ENCODE data around the gene GLRA3.
"Not testable (repeated sequence)": the region's sequence is repeated elsewhere in the genome, so short reads cannot be mapped to it uniquely, and the experiment has no call there.

The GLRA3 gene

DNA sequence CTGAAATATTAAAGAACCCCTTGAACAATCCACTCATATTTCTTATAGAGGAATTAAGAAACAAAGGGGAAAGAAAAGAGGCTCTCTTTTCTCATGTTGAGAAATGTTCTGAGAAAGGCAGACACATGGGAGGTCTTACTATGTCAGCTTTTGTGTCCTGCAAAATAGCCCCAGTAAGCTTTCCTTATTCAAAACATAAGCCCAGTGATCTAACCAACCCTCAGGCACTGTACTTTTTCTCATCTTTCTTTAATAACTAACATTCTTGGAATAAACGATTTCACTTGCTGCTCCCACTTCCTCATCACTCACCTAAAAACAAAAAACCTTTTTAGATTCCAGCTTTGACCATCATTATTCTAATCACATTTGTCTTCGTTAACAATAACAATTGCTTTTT, 115.9 kb downstream of the GLRA3 start:
- DNase-seq = no peak

DNA sequence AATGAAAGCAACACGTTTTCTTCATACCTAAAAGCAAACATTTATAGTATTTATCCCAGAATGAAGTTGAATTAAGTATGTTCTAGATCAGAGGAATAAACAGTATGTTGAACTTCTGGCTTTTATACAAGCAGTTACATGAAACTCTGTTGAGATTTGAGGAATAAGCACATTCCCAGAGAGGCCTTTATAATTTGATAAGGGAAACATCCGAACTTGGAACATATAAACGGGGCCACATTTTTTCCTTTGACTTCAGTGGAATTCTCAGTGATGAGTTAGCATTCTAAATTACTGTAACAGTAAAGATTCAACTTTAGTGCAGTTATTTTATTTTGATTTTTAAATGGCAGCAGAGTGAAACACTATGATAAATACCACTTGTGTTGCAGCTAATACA, 119.5 kb downstream of the GLRA3 start:
- DNase-seq = no peak

DNA sequence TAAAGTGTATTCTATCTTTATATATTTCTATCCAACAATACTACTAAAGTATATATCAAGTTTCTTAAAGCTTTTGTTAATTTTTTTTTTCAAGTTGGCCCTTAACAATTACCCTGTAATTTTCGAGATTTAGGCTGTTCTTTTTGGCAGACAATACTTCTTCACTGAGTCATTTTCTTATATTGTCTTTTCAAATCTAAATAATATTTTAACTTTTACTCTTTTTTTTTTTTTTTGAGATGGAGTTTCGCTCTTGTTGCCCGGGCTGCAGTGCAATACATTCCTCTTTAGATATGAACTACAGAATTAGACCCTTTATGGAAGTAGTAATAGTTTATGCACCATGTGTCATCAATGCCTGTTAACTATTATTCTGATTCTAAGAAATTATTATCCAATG, 120.7 kb downstream of the GLRA3 start:
- DNase-seq = no peak

DNA sequence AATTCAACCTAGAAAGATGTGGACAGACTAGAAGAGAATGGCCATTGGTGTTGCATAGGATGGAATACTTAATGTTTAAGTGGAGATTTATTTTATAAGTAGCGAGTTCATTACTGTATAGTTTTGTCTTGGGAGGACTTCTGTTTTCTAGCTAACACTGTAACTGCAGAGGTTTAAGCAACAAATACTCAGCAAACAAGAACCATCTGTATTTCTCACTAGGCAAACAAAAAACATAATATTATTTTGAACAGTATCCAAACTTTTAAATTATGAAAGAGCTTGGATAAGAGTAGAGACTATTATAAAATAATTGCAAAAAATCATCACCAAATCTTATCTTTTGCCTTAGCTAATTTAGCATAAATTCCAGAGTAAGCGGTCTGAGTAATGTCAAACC, 121.1 kb downstream of the GLRA3 start:
- DNase-seq = no peak

DNA sequence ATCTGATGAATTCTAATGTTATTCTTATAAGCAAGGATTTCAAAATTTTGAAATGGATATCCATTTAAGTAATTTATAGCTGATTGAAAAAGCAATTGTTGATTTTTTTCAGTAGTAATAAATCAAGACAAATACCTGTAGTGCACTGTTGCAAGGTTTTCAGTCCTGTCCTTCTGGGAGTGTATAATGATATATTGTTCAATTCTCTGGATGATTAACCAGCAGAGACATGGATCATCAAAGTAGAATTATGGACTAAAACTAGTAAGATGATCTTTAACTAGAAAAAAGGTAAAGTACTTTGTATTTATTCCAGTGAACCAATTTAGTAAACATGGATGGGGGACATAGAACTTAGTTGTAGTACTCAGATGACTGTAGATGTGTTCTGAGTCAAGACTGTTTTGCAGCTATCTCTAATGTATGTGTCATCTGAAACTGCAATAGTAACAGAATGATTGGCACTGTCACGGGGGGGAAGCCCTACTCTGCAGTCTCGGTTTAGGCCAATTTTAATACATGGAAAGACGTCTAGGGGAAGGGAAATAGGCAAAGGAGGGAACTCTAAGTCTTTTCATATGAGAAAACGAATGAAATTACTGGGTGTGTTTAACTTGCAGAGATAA, 121.9 kb downstream of the GLRA3 start:
- DNase-seq = no peak

DNA sequence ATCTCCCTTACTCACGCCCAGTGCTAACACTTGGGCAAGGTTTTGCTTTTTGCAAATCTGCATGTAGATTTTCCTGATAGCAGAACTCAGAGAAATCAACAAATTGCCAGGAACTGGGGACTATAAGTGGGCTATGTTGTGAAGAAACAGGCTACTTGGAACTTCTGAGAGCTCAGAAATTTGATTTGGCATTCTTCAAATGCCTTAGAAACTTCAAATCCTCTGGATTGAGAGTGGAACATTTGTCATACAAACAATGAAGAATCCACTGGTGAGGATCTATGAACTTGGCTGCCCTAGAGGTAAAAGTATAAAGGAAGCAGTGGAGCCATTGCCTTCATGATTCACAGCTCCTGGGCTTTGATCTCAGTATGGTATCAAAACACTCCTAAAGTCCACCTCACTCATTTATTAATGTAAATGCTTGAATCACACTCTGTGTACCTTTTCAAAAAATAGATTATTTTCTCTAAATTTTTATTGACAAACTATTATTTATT, 126.0 kb downstream of the GLRA3 start:
- no peak for DNase-seq

DNA sequence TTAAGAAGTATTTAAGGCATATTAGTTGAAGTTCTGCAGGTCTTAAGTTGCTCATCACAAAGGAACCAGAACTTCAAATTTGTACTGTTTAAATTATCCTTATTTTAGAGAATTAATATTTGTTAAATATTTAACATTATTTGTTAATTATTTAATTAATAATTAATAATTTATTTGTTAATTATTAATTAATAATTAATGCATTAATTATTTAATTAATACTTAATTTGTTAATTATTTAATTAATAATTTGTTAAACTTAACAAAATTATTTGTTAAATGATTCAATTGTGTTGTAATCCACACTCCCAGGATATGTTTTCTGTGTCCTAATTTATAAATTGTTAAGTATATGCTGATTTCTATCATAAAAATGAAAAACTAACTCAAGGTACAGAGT, 129.4 kb downstream of the GLRA3 start:
- no peak for DNase-seq

DNA sequence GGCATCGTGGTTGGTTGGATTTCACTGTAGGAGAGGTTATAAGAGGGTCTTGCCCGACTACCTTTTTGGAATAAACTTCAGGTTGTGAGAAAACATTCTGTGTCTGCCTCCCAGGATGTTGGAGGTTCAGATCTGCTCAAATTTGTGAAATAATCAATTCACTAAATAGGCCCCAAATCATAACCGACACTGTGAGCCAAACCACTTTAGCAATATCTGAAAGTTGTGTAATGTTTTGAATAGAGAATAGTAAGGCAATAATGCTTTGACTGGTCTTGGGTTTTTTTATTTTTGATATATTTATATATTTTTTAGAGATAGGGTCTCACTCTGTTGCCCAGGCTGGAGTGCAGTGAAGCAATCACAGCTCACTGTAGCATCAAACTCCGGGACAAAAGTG, 131.2 kb downstream of the GLRA3 start:
- no peak for DNase-seq

DNA sequence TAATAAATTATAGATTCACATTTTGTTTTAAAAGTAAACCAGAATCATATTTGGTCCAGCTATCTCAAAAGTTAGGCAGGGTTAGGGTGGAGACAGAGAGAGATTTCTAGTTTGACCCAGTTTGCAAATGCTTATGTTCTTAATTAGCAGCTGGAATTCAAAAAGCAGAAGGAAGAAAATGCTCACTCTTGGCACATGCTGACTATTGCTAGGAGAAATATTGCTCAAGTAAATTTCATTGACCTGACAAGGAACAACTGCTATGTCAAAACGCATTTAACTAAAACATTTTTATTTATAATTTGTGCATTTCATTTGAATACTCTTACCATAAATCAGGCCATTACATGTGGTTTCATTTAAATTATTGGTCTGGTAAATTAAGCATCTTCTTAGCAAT, 131.8 kb downstream of the GLRA3 start:
- DNase-seq = no peak

DNA sequence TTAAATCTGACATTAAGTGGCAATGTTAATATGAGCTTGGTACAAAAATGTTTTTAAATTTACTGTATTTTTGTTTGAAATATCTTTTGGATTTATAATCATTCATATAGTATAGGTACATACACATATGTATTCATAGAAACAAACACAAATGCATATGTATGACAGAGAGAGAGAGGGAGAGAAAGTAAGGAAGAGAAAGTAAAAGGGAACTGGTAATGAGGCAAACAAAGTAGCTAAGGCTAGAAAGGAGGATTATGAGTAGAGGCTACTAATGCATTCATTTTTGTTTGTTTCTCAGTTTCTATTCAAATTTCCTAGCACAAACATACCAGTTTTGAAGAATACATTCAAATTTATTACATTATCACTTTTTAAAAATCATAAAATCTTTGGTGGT, 132.4 kb downstream of the GLRA3 start:
- no peak for DNase-seq

DNA sequence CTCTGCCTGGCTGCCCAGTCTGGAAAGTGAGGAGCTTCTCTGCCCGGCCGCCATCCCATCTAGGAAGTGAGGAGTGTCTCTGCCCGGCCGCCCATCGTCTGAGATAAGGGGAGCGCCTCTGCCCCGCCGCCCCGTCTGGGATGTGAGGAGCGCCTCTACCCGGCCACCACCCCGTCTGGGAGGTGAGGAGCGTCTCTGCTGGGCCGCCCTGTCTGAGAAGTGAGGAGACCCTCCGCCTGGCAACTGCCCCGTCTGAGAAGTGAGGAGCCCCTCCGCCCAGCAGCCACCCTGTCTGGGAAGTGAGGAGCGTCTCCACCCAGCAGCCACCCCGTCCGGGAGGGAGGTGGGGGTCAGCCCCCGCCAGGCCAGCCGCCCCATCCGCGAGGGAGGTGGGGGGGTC, 137.2 kb downstream of the GLRA3 start:
- DNase-seq = not testable (repeated sequence)

DNA sequence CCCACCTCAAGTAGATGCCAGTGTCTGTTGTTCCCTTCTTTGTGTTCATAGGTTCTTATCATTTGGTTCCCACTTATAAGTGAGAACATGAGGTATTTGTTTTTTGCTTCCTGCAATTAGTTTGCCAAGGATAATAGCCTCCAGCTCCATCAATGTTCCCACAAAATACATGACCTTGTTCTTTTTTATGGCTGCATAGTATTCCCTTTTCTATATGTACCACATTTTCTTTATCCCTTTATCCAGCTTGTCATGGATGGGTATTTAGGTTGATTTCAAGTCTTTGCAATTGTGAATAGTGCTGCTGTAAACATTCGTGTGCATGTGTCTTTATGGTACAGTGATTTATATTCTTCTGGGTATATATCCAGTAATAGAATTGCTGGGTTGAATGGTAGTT, 138.4 kb downstream of the GLRA3 start:
- no peak for DNase-seq

DNA sequence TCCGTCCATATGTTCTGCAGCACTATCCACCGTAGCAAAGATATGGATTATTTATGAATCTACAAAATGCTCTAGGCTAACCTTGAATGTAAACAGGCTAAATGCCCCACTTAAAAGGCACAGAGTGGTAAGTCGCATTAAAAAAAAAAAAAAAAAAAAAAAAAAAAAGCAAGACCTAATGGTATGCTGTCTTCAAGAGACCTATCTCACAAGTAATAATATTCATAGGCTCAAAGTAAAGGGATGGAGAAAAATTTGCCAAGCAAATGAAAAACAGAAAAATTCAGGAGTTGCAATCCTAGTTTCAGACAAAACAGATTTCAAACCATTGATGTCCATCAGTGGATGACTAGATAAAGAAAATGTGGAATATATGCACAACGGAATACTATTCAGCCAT, 139.4 kb downstream of the GLRA3 start:
- no peak for DNase-seq

DNA sequence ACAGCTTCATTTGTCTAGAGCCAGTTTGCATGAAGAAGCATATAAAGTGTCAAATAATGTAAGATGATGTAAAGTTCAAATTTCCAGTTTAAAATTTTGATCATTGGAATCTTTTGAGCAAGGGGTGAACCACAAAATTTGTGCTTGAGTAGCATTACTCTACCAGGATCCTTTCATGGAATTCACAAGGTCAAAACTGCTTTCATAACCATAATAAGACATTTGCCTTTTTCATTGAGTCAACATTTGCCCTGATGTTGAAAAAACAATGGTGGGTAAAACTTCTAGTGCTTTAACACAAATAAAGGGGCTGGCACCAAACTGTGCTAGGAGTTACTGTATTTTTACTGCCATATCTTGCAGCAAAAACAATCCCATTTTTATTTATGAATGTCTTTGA, 142.2 kb downstream of the GLRA3 start:
- no peak for DNase-seq

DNA sequence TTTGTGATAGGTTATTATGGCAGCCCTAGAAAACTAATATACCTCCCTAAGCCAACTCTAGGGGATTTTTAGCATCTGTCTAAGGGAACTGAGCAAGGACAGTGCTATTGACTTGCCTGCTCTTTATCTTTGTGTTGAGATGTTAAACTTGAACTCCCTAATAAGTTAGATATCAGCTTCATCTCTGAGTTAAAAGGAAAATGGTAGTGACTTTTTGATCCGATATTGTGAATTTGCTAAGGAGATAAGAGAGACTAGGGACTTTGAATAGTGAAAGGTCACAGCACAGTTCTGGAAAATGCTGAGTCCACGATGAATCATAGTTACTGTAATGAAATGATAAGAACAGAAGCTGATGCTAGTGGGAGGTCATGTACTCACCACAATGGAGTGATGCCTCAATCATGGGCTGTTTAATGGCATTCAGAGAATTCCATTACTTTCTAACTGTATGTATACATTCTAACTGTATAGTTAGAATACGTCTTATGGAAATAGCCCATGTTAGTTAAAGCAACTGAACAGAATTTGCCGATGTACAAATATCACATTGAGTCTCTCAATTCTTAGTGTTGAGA, 147.2 kb downstream of the GLRA3 start:
- DNase-seq = no peak

DNA sequence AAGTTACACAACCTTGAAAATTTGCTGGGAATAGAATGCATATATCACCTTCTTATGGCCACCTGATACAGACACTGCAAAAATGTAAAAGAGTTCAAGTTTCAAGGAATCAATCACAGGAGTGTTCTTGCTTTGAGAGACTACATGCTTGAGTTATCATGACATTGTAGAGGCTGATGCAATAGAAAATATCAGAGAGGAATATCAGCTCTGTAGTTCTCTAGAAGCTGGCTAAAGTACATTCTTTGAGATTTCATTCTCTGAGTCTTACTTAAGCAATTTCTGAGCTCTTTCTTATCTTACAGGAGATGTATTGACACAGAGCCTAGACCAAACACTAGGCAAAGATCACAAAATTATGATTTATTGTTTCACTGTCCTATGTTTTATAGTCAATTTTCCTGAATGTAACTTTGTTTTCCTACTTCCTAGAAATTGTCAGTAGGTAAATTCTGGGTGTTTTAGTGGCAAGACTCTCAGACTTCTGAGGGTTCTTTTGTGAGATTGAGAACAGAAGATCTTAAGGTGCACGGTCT, 154.7 kb downstream of the GLRA3 start:
- no peak for DNase-seq

DNA sequence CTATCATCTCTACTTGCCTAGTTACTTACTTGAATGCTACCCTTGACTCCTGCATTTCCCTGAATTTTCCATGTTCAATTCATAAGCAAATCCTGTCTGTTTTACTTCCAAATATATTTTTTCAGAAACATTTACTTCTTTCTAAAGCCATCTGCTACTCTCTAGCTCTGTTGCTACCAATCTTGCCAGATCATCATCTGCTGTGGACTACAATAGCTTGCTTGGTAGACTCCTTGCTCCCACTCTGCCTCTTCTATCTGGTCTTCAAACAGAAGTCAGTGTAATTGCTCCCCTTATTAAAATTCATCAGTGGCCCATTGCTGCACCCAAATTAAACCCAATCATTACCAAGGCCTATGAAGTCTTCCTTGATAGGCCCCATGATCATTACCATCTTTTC, 155.2 kb downstream of the GLRA3 start:
- DNase-seq = no peak

DNA sequence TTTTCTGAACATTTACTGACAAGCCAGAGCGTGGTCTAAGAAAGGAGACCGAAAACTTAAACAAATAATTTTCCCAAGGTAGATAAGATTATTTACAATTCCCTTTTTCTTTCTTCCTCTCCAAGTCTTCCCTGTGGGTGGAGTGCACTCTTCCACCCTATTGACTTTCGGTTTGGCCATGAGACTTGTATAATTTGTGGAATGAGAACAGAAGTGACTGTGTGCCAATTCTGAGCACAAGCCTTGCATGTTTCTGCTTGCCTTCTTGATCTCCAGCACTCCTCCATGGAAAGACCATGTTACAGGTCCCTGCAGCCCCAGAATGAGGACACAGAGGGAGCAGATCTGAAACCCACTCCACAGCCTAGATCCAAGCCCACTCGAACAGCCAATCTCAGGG, 156.8 kb downstream of the GLRA3 start:
- no peak for DNase-seq

DNA sequence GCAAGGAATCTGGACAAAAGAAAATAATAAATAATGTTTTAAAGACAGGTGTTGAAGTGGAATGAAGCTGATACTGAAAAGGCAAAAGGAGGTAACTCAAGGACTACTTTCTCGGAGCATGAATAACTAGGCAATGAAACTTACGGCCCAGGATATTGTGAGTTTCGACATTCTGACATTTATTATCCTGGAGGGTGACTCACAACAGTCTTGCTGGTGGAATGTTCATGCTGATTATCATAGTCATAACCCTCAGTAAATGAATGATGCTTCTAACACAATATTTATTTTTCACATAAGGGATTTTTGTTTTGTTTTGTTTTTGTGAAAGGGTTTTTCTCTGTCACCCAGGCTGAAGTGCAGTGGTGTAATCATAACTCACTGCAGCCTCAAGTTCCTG, 159.8 kb downstream of the GLRA3 start:
- DNase-seq = no peak

DNA sequence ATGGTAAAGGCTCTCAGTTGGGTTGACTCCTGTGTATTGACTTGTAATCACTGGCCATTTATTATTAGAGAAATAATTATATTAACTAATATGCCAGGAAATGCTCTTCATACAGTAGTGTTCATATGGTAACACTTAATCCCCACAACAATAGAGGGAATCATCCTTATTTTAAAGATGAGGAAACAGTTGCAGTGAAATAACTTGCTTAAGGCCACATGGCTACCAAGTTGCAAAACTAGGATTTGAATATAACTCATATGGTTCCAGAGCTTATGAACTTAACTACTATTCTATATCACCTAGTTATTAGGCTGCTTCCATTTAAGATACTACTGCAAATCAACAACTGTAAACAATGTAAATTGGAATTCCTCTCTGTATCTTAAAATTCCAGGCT, 163.2 kb downstream of the GLRA3 start:
- DNase-seq = no peak

DNA sequence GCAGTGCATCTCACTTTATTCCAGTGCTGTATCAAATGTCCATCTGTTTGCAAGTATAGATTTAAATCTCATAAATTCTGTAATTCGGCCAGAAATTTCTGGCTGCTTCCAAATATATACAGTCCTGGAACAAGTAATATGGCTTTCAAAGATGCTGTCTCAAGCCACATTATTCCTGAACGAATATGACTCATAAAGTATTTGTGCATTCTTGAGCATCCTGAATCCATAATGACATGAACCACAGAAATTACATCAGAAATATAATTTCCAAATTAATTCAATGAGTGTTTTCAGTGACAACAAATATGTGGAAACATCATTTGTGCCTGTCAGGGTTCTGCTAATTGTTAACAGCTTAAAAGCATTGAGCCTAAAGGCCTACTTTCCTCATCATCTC, 165.8 kb downstream of the GLRA3 start:
- no peak for DNase-seq

DNA sequence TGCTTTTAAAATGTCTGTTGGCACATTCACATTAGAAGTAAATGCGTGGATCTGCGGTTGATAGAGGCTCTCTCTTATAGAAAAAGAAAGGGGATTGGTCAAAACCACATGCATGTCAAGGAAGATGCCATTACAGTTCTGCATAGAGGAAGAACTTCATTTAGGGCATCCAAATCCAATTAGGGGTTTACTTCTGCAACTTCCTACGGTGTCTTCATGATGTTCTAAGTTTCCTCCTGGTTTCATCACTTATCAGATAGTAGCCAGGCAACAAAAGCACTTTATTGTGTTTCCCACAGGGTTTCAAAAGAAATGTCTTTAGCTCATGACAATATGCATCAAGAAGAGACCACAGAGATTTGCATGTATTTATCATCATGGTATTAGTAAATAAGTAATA, 170.8 kb downstream of the GLRA3 start:
- DNase-seq = no peak

DNA sequence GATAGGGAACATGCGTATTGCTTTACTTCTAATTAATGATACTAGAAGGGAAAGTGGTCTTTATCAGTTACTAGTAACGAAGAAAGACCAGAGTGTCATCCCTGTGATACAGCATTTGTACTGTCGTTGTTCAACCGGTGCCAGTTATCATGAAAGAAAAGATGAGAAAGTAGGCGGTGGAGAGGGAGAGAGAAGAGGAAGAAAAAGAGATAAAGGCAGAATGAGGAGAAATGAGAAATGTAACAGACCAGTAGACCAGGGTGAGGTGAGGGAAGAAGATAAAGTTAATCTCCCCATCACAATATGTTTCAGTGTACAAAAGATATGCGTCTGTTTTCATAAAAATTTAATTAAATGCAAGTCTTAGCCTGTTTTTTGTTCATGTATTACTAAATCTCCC, 171.6 kb downstream of the GLRA3 start:
- no peak for DNase-seq

DNA sequence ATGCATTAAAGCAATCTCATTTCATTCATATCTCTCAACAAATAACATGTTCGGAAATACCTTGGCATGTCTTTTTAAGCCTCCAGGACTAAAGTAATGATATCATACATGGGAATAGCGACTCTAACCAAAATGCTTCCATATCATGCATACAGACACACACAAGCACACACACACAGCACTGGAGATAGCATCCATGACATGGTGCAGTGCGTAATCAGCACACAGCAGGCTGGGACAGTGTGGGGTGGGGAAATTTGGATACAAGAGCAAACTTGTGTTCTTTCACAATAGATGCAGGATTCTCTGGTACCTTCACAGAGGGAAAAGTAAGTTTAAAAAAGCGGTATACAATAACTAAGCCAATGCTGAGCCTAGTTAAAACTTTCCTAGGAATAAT, 174.4 kb downstream of the GLRA3 start:
- no peak for DNase-seq

DNA sequence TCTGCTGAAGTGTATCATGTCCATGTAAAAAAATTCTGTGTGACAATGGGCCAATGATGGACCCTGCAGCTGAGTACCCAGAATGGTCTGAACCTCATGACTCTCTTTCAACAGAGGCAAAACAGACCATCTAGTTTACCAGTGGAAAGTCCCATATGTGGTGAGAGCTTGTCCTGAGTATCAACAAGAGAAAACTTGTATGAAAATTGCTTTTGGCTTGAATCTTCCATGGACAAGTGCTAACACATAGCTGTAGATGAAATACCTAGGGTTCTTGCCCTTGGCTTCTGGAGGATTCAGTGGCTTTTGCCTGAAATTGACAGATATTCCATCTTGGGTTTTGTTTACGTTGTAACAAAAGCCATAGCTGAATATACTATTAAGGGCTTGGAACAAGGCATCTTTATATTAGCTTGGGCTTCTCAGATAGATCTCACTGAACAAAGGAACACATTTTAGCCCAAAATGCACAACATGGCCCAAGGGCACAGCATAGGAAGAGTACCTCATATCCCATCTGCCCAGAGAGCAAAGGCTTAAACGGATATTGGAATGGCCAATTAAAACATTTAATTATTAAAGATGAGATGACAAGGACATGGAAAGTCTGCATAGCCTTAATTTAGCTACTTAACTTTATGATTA, 178.2 kb downstream of the GLRA3 start:
- no peak for DNase-seq
